Measurements from ENCODE around the gene UPF2. TPM values are rescaled to one million over a fixed set of nuclear protein-coding genes. Genes with fewer than 3 reads are reported as not detected.

The UPF2 gene
- polyA plus RNA-seq, 1 donor (not counting 4 experiments of a cell fraction or from before 2014, with no cell fraction given) = 20.3 TPM

- no peaks in the 10 kb centered on the region for H4K20me1 ChIP-seq (ENCODE audit: control insufficient read depth, extremely low read depth, insufficient read depth, low read length)
Measured at GRCh38 chr10:11901036-11901301, 141.6 kb downstream of the UPF2 start.

DNA sequence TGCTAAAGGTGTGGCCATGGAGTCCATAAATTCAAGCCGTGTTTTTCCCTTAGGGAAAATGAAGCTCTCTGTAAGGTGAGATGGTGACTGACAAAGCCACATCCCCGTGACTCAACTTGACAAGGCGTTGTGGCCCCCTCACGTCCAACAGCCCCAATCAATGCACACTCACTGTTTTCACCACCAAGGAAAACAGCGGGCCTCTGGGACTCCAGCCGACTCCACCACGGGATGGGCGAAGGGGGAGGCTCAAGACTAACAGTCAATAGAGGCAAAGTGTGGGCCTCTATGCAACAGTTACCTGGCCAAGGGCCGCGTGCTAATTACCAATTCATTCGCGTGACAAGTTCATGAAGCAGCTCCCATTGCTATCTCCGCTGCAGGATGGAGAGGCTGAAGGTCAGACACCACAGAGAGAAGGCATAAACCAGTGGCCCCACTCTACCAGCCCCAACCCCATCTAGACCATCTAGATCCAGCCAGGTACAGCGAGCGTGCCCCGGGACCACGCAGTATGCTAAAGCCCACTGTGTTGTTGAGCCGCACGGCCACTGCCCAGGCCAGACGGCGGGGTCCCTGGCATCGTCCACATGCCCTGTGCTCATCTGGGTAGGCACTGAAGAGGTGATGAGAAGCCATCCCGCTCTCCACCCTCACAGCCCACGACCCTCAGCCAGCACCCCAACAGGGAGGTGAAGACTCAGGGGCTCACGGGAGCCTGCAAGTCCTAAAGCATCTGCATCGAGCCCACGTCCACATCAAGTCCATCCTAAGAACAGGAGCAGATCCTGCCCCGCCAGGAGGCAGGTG, 143.3 kb downstream of the UPF2 start:
- H4K20me1 ChIP-seq (ENCODE audit: control insufficient read depth, extremely low read depth, insufficient read depth, low read length) = no peaks in the 10 kb centered on the region
- no peak for TF ChIP-seq EZH2 (IDR thresholded peaks at IDR 0.05; ENCODE audit: low read length)
- TF ChIP-seq, protein P1, sequence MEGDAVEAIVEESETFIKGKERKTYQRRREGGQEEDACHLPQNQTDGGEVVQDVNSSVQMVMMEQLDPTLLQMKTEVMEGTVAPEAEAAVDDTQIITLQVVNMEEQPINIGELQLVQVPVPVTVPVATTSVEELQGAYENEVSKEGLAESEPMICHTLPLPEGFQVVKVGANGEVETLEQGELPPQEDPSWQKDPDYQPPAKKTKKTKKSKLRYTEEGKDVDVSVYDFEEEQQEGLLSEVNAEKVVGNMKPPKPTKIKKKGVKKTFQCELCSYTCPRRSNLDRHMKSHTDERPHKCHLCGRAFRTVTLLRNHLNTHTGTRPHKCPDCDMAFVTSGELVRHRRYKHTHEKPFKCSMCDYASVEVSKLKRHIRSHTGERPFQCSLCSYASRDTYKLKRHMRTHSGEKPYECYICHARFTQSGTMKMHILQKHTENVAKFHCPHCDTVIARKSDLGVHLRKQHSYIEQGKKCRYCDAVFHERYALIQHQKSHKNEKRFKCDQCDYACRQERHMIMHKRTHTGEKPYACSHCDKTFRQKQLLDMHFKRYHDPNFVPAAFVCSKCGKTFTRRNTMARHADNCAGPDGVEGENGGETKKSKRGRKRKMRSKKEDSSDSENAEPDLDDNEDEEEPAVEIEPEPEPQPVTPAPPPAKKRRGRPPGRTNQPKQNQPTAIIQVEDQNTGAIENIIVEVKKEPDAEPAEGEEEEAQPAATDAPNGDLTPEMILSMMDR (optimal IDR thresholded peaks at IDR 0.05 in 1 of 3, IDR thresholded peaks at IDR 0.05 in 1 of 3, conservative IDR thresholded peaks at IDR 0.05 in 1 of 3; ENCODE audit: extremely low read depth in 1 of 3, insufficient read depth in 2 of 3, low read length in 3 of 3) = no peak
- no peaks in the 10 kb centered on the region for H3K27me3 ChIP-seq (ENCODE audit: control insufficient read depth, extremely low read depth, insufficient read depth, low read length)
- peak overlapping the region; percentile 0 for H3K9ac ChIP-seq (ENCODE audit: control insufficient read depth, extremely low read depth, insufficient read depth, low read length)
- H3K4me2 ChIP-seq (ENCODE audit: control insufficient read depth, extremely low read depth, insufficient read depth, low read depth, low read length) = no peak overlapping the region
- H3K9me1 ChIP-seq (ENCODE audit: control insufficient read depth, extremely low read depth, insufficient read depth, low read length) = no peaks in the 10 kb centered on the region
- FAIRE-seq (no peak), DNase-seq (ENCODE audit: low read depth, low spot score) (no peak)
- H3K4me3 ChIP-seq (ENCODE audit: control insufficient read depth in 2 of 3, extremely low read depth in 1 of 3, insufficient read depth in 2 of 3, low read depth in 1 of 3, low read length in 3 of 3) = no peak overlapping the region
- peak overlapping the region; percentile 38 for H3K27ac ChIP-seq (ENCODE audit: control insufficient read depth, insufficient read depth, low read length)
- no peaks in the 10 kb centered on the region for H3K36me3 ChIP-seq (ENCODE audit: control insufficient read depth in 2 of 2, extremely low read depth in 1 of 2, insufficient read depth in 2 of 2, low read length in 2 of 2)
- dilution Hi-C loops (cut with MboI; ENCODE audit: extremely low pct_ligation_motif_present, low sequenced_read_pairs) = no loop called here
- H2AFZ ChIP-seq (ENCODE audit: control insufficient read depth, low read length) = no peak overlapping the region
- no peaks in the 10 kb centered on the region for H3K9me3 ChIP-seq (ENCODE audit: control insufficient read depth, low read depth, low read length)
- H3K4me1 ChIP-seq (ENCODE audit: control insufficient read depth, extremely low read depth, insufficient read depth, low read length) = peaks cover 16% of the 10 kb centered on the region
- H3K79me2 ChIP-seq (ENCODE audit: control insufficient read depth, insufficient read depth, low read length) = no peaks in the 10 kb centered on the region

More at GRCh38 chr10:11901036-11901301, 141.6 kb downstream of the UPF2 start:
- no peak overlapping the region for H3K4me2 ChIP-seq (ENCODE audit: control insufficient read depth, extremely low read depth, insufficient read depth, low read depth, low read length)
- H3K4me1 ChIP-seq (ENCODE audit: control insufficient read depth, extremely low read depth, insufficient read depth, low read length) = peaks cover 16% of the 10 kb centered on the region
- H2AFZ ChIP-seq (ENCODE audit: control insufficient read depth, low read length) = no peak overlapping the region
- H3K9me1 ChIP-seq (ENCODE audit: control insufficient read depth, extremely low read depth, insufficient read depth, low read length) = no peaks in the 10 kb centered on the region
- FAIRE-seq (no peak), DNase-seq (ENCODE audit: low read depth, low spot score) (no peak)
- H3K79me2 ChIP-seq (ENCODE audit: control insufficient read depth, insufficient read depth, low read length) = no peaks in the 10 kb centered on the region
- no peaks in the 10 kb centered on the region for H3K27me3 ChIP-seq (ENCODE audit: control insufficient read depth, extremely low read depth, insufficient read depth, low read length)
- TF ChIP-seq, protein P1 (optimal IDR thresholded peaks at IDR 0.05 in 1 of 3, IDR thresholded peaks at IDR 0.05 in 1 of 3, conservative IDR thresholded peaks at IDR 0.05 in 1 of 3; ENCODE audit: extremely low read depth in 1 of 3, insufficient read depth in 2 of 3, low read length in 3 of 3) = no peak
- TF ChIP-seq EZH2 (IDR thresholded peaks at IDR 0.05; ENCODE audit: low read length) = no peak
- no peak overlapping the region for H3K4me3 ChIP-seq (ENCODE audit: control insufficient read depth in 2 of 3, extremely low read depth in 1 of 3, insufficient read depth in 2 of 3, low read depth in 1 of 3, low read length in 3 of 3)
- dilution Hi-C loops (cut with MboI; ENCODE audit: extremely low pct_ligation_motif_present, low sequenced_read_pairs) = no loop called here
- no peaks in the 10 kb centered on the region for H3K36me3 ChIP-seq (ENCODE audit: control insufficient read depth in 2 of 2, extremely low read depth in 1 of 2, insufficient read depth in 2 of 2, low read length in 2 of 2)
- no peak overlapping the region for H3K27ac ChIP-seq (ENCODE audit: control insufficient read depth, insufficient read depth, low read length)
- H3K9me3 ChIP-seq (ENCODE audit: control insufficient read depth, low read depth, low read length) = no peaks in the 10 kb centered on the region
- H3K9ac ChIP-seq (ENCODE audit: control insufficient read depth, extremely low read depth, insufficient read depth, low read length) = no peak overlapping the region
